ENCODE results near the gene XPR1.
"Not testable (repeated sequence)": the region's sequence is repeated elsewhere in the genome, so short reads cannot be mapped to it uniquely, and the experiment has no call there.

Gene XPR1

GRCh38 chr1:180693564-180694244 lies 61.9 kb downstream of the XPR1 start:
- H3K4me3 ChIP-seq (replicated peaks; ENCODE audit: low read depth, low read length), result no peak overlapping the region
- H3K36me3 ChIP-seq (ENCODE audit: control insufficient read depth, insufficient read depth, low read length), result no peaks in the 10 kb centered on the region
- no peaks in the 10 kb centered on the region for H3K27me3 ChIP-seq (replicated peaks; ENCODE audit: control insufficient read depth, insufficient read depth, low read length)
- no peak for DNase-seq (ENCODE audit: extremely low read depth, insufficient read length)
- no peak for TF ChIP-seq CTCF (IDR thresholded peaks at IDR 0.05; ENCODE audit: insufficient read depth, low read length, poor library complexity, severe bottlenecking)

GRCh38 chr1:180695282-180695681 lies 63.5 kb downstream of the XPR1 start:
- Histone ChIP-seq H3K27me3 (replicated peaks; ENCODE audit: control insufficient read depth, insufficient read depth, low read length) (no peaks in the 10 kb centered on the region), H3K4me3 (replicated peaks; ENCODE audit: low read depth, low read length) (no peak overlapping the region), H3K36me3 (ENCODE audit: control insufficient read depth, insufficient read depth, low read length) (no peaks in the 10 kb centered on the region)
- no peak for DNase-seq (ENCODE audit: extremely low read depth, insufficient read length)
- TF ChIP-seq CTCF (IDR thresholded peaks at IDR 0.05; ENCODE audit: insufficient read depth, low read length, poor library complexity, severe bottlenecking), result no peak

GRCh38 chr1:180696361-180696760 lies 64.5 kb downstream of the XPR1 start:
- no peak for DNase-seq (ENCODE audit: extremely low read depth, insufficient read length)
- Histone ChIP-seq H3K36me3 (ENCODE audit: control insufficient read depth, insufficient read depth, low read length) (no peaks in the 10 kb centered on the region), H3K4me3 (replicated peaks; ENCODE audit: low read depth, low read length) (no peak overlapping the region), H3K27me3 (replicated peaks; ENCODE audit: control insufficient read depth, insufficient read depth, low read length) (no peaks in the 10 kb centered on the region)
- no peak for TF ChIP-seq CTCF (IDR thresholded peaks at IDR 0.05; ENCODE audit: insufficient read depth, low read length, poor library complexity, severe bottlenecking)

- TF ChIP-seq CTCF (IDR thresholded peaks at IDR 0.05; ENCODE audit: insufficient read depth, low read length, poor library complexity, severe bottlenecking), result no peak
- no peaks in the 10 kb centered on the region for H3K36me3 ChIP-seq (ENCODE audit: control insufficient read depth, insufficient read depth, low read length)
- no peak for DNase-seq (ENCODE audit: extremely low read depth, insufficient read length)
- no peak overlapping the region for H3K4me3 ChIP-seq (replicated peaks; ENCODE audit: low read depth, low read length)
- H3K27me3 ChIP-seq (replicated peaks; ENCODE audit: control insufficient read depth, insufficient read depth, low read length), result no peaks in the 10 kb centered on the region
Measured at GRCh38 chr1:180698580-180698979, 66.8 kb downstream of the XPR1 start.

- not testable (repeated sequence) for H3K27me3 ChIP-seq (replicated peaks; ENCODE audit: control insufficient read depth, insufficient read depth, low read length); H3K4me3 ChIP-seq (replicated peaks; ENCODE audit: low read depth, low read length); H3K36me3 ChIP-seq (ENCODE audit: control insufficient read depth, insufficient read depth, low read length); DNase-seq (ENCODE audit: extremely low read depth, insufficient read length)
Measured at GRCh38 chr1:180702376-180702775, 70.6 kb downstream of the XPR1 start.

GRCh38 chr1:180710746-180711145 lies 78.9 kb downstream of the XPR1 start:
- not testable (repeated sequence) for H3K4me3 ChIP-seq (replicated peaks; ENCODE audit: low read depth, low read length); H3K36me3 ChIP-seq (ENCODE audit: control insufficient read depth, insufficient read depth, low read length); H3K27me3 ChIP-seq (replicated peaks; ENCODE audit: control insufficient read depth, insufficient read depth, low read length); DNase-seq (ENCODE audit: extremely low read depth, insufficient read length)

GRCh38 chr1:180711260-180711659 lies 79.4 kb downstream of the XPR1 start:
- H3K36me3 ChIP-seq (ENCODE audit: control insufficient read depth, insufficient read depth, low read length); DNase-seq (ENCODE audit: extremely low read depth, insufficient read length); H3K27me3 ChIP-seq (replicated peaks; ENCODE audit: control insufficient read depth, insufficient read depth, low read length); H3K4me3 ChIP-seq (replicated peaks; ENCODE audit: low read depth, low read length): not testable (repeated sequence)
